Suprapubic skin (tissue), 4 donors: Measurements from ENCODE around the gene RIMS1.

ENCODE experiments used
- EP300 ChIP-seq: sonication (generic); formaldehyde crosslinking; IDR thresholded peaks from one replicate; pipeline ENCODE4 v1.6.1; 2017; ENCODE audit warnings: antibody characterized with exemption
- POLR2A ChIP-seq, 2 donors: fragments of 450-650 bp; IDR thresholded peaks; one replicate each; pipeline ENCODE4 v1.6.1; 2017; ENCODE audit warnings: antibody characterized with exemption in 2 of 2, mild to moderate bottlenecking in 2 of 2, moderate library complexity in 2 of 2
- POLR2AphosphoS5 ChIP-seq, 3 donors: sonication (generic); formaldehyde crosslinking; IDR thresholded peaks; one replicate each; pipeline ENCODE4 v1.6.1; 2017; ENCODE audit warnings: antibody characterized with exemption in 3 of 3
- TF ChIP-seq, protein P1 (sequence below), 2 donors: fragments of 200-600 bp in 1 of 2; fragments of 450-650 bp in 1 of 2; sonication (generic) in 1 of 2; IDR thresholded peaks; one replicate each; pipeline ENCODE4 v1.5.1; 2016 to 2019; ENCODE audit warnings: antibody characterized with exemption in 2 of 2, mild to moderate bottlenecking in 1 of 2, moderate library complexity in 1 of 2

DNA sequence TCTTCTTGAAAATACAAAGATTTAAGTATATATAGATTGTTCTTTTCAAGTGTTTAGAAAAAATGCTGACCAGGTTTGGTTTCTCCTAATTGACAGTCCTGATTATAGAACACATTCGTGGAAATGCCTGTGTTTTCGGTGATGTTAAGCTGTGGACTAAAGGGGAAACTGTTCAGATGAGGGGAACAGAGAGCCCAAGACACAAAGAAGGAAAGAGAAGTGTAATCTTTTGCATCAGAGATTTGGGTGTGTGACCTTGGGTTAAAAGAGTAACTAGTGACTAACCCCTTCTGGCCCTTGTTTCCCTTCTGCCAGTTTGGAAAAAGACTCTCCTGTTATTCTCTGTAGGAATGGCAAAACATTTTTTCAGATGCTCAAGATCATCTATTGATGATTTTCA lies 331.3 kb downstream of the RIMS1 start:
- no peak for TF ChIP-seq EP300
- TF ChIP-seq, protein P1, sequence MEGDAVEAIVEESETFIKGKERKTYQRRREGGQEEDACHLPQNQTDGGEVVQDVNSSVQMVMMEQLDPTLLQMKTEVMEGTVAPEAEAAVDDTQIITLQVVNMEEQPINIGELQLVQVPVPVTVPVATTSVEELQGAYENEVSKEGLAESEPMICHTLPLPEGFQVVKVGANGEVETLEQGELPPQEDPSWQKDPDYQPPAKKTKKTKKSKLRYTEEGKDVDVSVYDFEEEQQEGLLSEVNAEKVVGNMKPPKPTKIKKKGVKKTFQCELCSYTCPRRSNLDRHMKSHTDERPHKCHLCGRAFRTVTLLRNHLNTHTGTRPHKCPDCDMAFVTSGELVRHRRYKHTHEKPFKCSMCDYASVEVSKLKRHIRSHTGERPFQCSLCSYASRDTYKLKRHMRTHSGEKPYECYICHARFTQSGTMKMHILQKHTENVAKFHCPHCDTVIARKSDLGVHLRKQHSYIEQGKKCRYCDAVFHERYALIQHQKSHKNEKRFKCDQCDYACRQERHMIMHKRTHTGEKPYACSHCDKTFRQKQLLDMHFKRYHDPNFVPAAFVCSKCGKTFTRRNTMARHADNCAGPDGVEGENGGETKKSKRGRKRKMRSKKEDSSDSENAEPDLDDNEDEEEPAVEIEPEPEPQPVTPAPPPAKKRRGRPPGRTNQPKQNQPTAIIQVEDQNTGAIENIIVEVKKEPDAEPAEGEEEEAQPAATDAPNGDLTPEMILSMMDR (IDR thresholded peaks at IDR 0.05), result no peak
- no peak for TF ChIP-seq POLR2A (IDR thresholded peaks at IDR 0.05)
- TF ChIP-seq POLR2AphosphoS5 (IDR thresholded peaks at IDR 0.05), result no peak
